Eye (tissue), 1 donor: ENCODE measurements around the gene PTPN1.

Source experiments
- DNase-seq: peaks from one replicate; pipeline ENCODE4 v3.0.0-alpha.2; 2015

The PTPN1 gene

DNA sequence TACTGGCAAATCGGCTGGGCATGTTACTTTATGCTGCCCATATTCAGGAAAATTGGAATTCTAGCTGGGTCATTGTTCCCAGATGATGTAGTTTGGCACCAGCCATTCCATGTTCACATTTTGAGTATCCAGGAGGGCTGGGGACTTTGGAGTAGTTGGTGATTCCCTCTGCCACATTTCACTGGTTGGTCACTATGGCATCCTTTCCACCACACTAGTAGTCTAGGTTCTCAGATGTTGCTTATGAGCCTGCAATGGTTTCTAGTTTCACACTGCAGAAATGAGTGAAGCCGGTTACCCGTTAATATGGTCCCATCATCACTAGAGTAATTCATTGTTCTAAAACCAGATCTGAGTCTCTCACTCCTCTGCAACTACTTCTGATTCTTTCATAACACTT, 4.6 kb downstream of the PTPN1 start:
- DNase-seq: no peak

DNA sequence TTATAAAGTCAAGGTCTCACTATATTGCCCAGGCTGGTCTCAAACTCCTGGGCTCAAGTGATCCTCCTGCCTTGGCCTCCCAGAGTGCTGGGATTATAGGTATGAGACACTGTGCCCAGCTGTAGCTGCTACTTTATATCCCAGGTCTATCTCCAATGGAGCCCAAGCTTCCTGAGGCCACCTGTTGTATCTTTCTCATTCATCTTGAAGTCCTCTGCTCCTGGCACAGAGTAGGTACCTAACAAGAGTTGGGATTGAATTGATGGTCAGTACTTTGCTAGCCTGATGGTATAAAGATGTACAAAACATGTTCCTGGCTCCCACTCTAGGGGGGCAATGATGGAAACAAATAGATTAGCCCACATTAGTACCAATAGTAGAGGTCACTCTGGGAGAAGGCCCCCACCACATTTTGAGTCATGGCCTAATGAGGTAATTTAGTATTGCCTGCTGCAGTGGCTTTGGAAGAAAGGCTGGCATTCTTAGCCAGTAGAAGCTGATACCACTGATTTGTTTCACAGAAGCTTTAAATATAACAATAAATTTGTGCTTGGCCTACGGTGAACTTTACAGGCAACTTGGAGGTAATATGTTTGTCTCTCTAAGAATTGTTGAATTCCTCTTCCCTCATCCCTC, 5.4 kb downstream of the PTPN1 start:
- no peak for DNase-seq

DNA sequence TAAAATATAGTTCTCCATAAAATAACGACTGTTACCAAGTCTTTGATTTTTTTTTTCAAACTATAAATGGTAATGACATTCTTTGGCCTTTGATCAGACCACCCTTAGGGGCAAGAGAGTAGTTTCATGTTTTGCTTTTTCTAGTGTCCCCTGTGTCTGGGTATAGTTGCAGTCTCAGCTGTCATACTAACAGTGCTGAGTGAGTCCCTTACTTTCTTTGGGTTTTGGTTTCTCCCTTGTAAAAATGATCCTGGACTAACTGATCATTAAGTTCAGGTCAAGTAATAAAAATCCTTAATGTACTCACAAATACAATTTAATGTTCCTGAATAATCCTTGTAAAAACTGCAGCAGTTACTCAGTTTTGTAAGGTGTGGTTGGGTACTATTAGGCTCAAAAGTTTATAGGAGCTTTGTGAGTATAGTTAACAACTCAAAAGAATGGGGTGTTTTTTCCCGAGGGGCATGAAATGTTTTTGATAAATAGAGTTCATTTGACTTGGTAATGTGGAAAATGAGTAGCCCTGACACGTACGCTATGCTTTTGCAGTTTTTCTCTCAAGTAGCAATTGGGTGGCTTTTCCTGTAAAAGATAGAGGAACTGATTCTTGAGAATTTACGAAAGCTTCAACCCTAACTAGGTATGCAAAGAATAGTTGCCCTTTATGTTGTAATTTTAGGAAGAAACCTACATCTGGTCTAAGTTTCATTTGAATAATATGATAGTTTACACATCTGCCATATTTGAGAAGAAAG, 6.2 kb downstream of the PTPN1 start:
- no peak for DNase-seq

DNA sequence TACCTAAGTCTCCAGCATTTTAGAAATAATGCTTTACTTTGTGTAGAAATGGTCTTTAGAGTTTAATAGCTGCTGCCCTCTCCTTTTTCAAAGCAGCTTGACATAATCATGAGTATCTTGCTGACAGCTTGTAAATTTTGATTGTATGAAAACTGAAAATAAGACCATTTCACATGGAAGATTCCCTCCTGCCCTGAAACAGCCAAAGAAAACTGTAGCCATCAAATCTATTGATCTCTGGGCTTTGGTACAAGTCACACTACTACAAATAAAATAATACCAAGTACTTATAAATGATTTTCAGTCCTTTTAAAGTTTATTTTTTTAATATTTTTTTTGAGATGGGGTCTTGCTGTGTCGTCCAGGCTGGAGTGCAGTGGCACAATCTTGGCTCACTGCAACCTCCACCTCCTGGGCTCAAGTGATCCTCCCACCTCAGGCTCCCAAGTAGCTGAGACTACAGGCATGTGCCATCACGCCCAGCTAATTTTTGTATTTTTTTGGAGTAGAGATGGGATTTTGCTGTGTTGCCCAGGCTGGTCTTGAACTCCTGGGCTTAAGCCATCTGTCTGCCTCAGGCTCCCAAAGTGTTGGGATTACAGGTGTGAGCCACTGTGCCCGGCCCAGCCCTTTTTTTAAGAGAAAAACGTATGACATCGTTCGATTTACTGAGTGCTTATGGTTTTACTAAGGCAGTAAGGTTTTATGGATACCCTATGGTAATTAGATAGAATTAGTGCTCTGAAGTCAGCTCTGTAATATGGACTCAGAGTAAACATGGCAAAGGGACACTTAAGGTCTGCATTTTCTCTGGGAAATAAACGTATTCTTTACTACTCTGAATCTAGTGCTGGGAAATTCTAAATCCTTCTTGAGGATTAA, 7.0 kb downstream of the PTPN1 start:
- no peak for DNase-seq

DNA sequence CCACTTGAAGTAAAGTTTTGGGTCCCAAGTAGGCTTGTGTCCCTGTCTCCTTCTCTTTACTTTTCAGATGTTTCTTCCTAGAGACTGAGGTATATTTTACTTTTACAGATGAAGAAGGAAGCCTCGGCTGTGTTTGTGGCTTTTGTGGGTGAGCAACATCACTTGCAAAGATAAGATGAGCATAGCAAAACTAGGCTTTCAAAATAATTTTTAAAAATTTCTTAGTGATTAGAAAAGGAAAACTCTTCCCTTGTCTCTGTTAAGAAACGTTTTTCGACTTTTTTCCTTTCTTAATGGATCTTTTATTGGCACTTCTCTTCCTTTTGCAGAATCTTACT, 7.6 kb downstream of the PTPN1 start:
- no peak for DNase-seq

DNA sequence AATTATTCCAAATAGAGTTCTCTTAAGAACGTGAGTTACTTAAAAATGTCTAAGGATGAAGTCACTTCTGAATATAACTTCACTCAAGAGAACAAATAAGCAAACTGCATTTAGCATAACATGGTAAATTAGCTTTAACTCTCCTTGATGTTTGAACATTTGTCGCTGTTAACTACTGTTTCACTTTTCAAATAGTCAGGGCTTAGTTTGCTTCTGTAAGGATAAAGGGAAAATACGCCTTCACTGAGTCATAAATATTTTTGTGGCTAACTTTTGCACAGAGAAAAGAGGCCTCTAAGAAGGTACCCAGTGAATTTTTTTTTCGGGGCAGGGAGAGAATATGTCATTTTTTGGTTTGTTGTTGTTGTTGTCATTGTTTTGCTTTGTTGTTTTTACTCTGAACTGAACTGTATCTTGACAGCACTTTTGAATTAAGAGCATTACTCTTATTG, 8.1 kb downstream of the PTPN1 start:
- no peak for DNase-seq

DNA sequence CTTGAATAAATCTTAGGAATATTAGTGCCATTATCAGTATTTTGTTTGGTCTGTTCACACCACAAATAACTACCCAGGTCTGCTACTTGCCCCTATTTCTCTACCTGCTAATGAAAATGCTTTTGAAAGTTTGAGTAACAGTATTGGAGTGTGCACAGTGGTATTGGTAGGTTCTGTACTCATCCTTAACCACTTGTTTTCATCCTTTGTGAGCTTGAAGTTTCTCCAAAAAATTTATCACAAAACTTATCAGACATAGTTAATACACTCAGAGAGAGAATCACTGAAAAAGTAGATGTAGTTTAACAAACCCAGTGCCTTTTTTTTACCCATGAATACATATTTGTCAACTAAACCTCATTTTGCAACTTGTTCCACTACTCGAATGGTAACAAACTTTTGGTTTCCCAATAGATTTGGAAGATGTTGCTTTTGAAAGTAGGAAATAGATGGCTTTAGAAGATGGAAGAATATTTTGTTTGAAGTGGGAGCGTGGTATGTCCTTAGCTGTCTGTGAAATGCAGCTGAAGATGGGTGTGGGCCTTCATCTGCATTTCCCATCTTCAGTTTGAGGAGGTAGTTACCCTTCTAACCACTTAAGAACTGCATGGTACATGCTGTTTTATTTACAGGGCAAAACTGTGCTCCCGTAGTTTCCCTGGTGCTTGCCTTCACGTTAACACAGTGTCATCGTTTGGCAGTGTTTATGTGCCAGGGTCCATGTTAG, 9.0 kb downstream of the PTPN1 start:
- DNase-seq: no peak

DNA sequence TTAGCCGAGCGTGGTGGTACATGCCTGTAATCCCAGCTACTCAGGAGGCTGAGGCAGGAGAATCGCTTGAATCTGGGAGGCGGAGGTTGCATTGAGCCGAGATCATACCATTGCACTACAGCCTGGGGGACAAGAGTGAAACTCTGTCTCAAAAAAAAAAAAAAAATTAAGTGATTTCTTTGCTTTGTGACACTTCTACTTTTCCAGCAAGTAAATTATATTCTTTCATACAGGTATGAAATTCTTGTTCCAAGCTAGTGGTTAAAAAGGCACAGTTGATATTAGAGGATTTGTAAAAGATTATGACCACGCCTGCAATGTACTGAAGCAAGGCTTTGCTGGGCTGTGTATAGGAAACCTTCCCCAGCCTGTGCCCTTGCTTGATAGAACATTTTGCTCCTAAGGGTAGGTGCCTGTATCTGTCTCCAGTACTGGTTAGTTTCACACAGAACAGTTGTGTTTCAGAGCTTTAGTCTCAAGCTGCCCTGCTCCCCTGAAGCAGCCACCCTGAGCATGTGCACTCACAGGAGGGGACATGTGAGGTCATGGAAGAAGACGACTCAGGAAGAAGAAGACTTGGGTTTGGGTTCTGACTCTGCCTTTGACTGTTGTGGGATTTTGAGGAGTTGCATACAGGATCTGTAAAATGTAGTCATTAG, 10.2 kb downstream of the PTPN1 start:
- DNase-seq: no peak

DNA sequence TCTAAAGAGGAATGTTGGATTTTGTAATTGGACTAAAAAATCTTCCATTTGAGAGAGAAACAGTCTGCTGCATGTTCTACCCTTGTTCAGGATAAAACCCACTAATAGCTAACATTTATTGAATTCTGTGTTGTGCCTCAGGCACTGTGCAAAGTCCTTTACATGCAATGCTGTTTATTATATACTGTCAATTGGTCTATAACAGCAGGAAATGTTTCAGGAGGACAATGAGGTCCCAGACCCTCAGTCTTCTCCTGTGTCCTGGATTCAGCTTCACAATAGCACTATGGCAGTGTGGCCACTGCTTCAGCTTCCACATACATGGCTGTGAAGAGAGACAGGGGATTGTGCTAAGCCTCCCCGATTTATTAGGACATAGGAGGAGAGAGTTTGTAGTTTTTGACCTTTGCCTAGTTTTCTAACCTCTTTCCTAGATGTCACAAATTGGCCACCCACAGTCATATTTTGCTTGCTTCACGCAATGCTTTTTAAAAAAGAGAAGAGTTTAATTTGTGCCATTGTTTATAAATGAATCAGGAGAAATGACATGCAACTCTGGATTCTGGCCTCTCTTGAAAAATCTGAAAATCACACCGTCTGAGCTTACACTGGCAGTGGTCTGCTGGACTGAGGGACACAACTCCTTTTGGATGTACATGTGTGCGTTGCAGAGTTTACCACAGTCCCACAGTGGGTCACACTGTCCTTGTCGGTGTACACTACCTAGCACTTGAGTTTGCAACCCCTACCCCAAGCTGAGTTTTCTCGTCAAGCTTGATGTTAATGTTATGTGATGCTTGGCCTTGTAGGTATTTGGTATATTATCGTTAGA, 11.3 kb downstream of the PTPN1 start:
- DNase-seq: no peak

DNA sequence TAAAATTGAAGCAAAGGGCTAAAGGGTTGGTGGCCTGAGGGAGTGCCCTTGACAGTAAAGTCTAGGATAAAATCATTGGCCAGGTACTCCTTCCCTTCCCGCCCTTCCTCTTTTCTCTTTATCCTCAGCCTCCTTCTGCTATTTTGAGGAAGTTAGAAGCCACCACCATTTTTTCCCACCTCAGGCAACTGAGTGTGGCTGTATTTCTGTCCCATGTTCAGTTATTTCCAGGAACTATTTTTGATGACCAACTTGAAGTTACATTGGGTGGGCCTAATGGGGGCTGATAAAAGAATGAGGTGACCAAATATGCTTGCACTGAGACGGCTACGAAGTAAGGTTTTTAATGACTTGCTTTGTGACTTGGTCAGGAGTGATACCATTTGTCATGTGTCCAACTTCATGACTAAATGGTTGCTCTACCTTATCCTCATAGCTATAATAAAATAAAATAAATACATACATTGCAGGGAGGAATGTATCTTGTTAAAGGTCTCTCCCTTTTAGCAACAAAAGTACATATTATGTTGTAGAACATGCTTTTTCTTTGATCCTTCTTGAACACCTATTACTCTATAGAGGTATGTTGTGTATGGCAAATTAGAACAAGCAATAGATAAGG, 12.0 kb downstream of the PTPN1 start:
- DNase-seq: no peak

DNA sequence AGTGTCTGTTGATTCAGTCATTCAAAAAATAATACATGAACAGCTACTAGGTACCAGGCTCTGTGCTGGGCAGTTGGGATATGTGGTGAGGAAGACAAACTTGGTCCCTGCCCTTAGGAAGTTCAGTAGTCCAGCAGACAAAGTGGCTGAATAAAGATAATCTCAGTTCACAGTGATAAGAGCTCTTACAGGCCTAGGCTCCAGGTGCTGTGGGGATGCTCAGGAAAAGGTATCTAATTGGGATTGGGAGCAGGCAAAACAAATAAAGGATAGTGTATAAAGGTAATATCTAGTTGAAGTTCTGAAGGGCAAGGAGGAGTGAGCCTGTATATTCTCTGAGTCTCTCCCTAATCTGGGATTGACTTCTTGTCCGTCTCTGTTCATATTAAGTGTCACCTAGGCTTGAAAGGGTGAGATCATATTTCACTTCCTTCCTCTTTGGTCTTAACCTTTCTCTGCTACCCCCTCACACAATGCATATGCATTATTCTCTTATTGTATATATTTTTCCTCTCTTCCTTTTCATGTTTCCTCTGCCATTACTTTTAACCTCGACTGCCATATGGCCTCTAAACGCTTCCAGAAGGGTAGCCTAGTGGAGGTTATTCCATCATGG, 13.5 kb downstream of the PTPN1 start:
- no peak for DNase-seq

DNA sequence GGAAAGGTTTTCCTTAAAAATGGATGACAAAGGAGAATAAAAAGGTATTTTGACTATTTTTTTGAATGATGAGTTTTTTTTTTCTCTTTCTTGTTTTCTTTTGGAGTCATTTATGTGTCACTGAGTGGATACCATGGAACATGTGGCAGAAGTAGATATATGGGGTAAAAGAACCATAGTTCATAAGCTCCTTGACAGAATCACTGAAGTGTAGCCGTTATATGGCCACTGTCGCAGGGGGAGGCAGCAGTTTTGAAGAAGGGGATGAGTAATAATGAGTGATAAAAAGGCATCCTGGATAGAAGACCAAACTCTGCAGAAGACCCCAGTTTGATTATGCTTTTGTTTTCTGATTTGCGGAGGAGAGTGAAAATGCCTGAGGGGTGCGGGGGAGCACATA, 15.5 kb downstream of the PTPN1 start:
- no peak for DNase-seq

DNA sequence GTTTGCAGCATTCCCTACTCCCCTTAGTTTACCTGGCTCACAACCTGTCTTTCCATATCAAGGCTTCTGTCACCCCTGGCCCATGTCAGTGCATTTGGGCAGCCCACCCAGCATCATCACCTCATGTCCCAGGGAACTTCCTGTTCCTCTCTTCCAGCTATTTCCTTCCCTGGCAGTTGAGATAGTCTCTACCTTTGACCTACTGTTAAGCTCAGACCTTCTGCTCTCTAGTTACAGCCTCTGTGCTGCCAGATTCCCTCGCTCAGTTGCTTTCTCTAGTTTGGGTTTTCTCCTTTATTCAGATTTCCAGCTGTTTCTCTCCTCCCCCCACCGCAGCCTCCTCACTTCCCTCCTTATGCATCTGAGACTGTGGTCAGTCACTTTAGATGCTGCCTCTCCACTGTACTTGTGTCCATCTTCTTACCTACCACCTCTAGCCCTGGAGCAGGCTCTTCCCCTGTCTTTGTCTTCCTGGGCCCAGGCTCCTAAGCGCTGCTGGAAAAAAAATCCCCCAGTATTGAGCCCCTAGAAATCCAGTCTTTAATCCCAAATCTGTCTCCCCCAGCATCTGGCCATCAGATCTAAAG, 16.3 kb downstream of the PTPN1 start:
- no peak for DNase-seq

DNA sequence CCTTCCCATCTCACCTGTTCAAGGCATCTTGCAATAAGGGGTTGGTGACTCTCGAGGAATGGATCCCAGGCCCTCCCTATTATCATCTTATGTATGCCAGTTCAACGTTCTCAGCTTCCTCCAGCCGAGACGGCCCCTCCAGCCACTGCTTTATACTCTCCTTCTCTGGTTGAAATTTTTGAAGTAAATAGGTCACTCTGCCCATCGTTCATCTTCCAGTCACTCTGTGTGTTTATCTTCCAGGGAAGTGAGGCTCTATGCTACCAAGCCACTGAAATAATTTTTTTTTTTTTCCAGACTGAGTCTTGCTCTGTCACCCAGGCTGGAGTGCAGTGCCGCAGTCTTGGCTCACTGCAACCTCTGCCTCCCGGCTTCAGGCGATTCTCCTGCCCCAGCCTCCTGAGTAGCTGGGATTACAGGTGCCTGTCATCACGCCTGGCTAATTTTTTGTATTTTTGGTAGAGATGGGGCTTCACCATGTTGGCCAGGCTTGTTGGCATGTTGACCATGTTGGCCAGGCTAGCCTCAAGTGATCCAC, 17.0 kb downstream of the PTPN1 start:
- DNase-seq: no peak

DNA sequence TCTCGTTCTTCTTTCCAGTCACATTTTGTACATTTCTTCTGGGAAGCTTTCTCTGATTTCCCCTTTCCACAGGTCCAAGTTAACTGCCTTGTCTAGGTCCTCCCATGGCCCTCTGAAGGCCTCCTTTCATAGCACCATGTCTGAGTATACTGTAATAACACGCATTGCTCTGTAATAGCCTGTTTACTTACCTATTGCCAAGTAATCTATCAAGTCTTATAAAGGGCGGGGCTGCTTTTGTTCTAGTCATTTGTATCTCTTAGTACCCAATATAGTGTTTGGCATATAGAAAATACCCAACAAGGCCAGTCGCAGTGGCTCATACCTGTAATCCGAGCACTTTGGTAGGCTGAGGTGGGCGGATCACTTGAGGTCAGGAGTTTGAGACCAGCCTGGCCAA, 17.9 kb downstream of the PTPN1 start:
- DNase-seq: no peak

DNA sequence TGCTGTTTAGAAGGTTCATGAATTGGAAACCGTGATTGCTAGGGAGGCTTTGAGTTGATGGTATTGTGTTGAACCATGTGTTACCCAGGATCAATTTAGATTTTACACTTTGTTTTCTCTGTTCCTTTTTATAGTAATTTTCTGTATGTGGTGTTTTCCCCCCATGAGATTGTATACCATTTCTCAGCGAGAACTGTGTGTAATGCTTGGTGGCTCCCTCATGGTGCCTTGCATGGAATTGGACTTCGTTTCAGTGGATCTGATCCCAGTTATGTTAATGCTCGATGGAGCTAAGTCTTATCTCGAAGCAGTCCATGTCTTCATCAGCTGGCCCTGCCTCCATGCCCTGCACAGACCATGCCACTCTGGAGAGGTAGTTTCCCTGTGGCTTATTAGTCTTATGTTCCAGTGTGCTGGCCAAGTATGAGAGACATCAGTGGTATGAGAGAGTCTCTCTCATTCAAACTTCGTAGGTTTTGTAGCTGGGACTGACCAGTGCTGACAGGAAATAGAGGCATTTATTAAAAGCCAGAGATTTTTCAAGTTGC, 18.7 kb downstream of the PTPN1 start:
- DNase-seq: no peak

DNA sequence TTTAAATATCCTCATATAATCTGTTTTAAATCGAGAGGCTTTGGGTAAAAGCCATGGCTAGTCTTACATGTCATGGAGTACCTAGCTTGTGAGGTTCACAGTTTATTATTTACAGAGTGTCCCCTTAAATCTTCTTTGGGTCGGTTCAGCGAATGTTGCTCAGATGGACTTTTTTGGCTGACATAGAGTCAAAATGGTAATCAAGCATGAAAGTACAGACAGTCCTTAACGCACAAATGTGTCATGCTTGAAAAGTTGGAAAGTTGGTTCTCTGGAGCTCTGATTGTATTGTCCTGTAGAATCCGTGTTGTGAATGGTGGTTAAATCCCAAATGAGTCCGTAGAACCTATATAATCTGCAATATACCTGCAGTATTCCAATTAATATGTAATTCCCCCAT, 22.0 kb downstream of the PTPN1 start:
- DNase-seq: no peak

DNA sequence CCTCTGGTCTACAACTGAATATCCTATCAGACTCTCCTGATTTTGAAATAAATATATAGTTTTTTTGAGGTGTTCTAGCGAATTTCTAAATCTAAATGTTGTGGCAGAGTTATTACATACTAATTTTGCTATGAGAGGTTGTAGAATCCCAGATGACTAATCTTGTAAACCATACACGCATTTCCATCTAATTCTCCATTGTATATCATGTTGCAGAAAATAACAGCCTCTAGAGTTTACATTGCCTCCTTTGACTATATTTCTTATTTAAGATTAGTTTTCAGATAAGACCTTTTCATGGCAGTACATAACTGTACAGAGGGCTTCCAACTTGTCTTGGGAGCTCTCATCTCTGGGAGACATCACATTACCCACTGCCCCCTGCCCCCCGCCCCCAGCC, 22.9 kb downstream of the PTPN1 start:
- DNase-seq: no peak

DNA sequence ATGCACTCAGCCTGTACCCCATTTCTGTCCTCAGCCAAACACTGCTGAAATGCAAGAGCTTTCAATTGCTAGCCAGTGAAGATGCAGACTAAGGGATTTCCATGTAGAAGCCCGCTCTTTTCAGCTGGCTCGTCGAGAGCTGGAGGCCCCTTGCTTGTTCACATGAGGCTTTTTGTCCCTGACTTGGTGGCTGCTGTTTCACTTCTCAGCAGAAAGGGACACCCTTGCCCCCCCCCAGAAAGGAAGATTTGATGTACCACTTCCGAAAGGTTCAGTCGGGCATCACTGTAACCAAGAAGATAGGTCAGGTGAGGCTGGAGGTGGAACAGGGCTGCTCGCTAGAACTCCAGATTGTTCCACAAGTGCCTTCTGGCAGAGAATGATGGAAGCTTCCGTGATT, 23.3 kb downstream of the PTPN1 start:
- no peak for DNase-seq

DNA sequence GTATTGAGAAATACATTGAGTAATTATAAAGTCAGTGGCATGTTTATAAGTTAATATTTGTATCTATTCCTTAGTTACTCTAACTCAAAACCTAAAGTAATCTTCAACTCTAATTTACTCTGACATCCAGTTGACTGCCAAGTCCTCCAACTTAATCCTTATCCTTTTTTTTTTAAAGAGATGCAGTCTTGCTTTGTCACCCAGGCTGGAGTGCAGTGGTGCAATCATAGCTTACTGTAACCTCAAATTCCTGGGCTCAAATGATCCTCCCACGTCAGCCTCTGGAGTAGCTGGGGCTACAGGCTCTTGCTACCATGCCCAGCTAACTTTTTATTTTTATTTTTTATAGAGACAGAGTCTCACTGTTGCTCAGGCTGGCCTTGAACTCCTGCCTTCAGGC, 24.4 kb downstream of the PTPN1 start:
- DNase-seq: no peak
